Astrocyte of the spinal cord (primary cell): ENCODE measurements around the gene HS6ST3.

Experiments
- DNase-seq: peaks from one replicate; pipeline ENCODE4 v3.0.0; 2011; ENCODE audit warnings: low read depth, low spot score
- H3K4me3 ChIP-seq: 2 replicates; pipeline ENCODE4 v1.5.1; 2011; ENCODE audit warnings: low read depth, mild to moderate bottlenecking, low read length, moderate library complexity
- in situ Hi-C: cut with HindIII; loops from 2 replicates; pipeline ENCODE4 v1.10.0; 2017; ENCODE audit warnings: low sequenced_read_pairs
- TF ChIP-seq, protein P1 (sequence below): IDR thresholded peaks from 2 replicates; pipeline ENCODE4 v1.5.1; 2012; ENCODE audit warnings: low read depth, mild to moderate bottlenecking, low read length, inconsistent platforms

Gene HS6ST3

DNA sequence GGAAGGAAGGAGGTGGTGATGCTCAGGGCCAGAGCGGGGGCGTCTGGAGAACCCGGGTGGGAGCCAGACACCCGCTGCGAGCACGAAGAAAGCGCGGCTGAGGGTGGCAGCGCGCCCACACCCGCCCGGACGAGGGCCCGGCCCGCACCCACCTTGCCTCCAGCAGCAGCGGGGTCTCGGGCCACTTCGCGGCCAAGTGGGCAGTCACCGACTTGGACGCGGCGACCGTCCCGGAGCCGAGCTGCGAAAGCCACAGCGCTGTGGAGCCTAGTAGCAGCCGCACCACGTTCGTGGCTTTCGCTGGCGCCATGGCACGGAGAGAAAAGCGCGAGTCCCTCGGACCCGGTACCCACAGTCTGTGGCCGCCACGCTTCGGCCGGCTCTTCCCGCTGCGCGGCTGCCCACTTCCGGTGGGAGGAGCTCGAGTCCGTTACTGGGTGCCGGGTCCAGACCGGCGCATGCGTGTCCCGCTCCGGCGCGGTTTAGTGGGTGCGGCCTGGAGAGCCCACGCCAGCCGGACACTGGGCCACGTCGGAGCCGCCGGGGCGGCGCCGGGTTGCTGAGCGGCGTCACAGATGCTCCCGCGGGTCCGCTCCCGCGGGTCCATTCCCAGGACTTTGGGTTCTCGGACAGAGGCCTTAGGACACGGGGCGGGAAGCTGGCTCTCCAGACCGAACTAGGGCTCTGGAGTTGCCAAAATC is 36.8 kb upstream of the HS6ST3 start, which contains the start of gene UGGT2:
TSS of gene UGGT2 (minus strand) at position 399 of the 701 bp plus-strand sequence. CDS start at position 310, 89 bp downstream.
- peak; percentile 94 for DNase-seq
- H3K4me3 ChIP-seq = peak within 1 kb of the TSS; percentile 94
- TF ChIP-seq, protein P1, sequence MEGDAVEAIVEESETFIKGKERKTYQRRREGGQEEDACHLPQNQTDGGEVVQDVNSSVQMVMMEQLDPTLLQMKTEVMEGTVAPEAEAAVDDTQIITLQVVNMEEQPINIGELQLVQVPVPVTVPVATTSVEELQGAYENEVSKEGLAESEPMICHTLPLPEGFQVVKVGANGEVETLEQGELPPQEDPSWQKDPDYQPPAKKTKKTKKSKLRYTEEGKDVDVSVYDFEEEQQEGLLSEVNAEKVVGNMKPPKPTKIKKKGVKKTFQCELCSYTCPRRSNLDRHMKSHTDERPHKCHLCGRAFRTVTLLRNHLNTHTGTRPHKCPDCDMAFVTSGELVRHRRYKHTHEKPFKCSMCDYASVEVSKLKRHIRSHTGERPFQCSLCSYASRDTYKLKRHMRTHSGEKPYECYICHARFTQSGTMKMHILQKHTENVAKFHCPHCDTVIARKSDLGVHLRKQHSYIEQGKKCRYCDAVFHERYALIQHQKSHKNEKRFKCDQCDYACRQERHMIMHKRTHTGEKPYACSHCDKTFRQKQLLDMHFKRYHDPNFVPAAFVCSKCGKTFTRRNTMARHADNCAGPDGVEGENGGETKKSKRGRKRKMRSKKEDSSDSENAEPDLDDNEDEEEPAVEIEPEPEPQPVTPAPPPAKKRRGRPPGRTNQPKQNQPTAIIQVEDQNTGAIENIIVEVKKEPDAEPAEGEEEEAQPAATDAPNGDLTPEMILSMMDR = no peak
- in situ Hi-C loops = no loop called here

DNA sequence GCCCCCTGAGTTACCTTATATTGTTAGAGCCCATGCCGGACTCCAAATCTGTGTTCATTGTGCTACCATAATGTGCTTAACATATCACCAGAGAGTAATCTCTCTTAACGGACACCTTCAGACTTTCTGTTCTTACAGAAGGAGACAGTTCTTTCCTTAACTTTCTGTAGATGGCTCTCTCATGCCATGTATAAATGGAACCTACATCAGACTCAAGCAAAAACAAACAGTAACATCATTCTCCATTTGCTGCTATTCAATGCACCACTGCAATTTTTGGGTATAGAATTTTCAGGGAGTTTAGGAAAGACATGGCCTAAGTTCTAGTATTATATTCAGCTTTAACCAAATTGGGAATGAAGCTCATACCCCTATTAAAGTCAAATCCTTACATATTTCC is 24.1 kb upstream of the HS6ST3 start:
- no peak overlapping the region for H3K4me3 ChIP-seq
- TF ChIP-seq, protein P1 = no peak
- DNase-seq = no peak
- in situ Hi-C loops = no loop called here

DNA sequence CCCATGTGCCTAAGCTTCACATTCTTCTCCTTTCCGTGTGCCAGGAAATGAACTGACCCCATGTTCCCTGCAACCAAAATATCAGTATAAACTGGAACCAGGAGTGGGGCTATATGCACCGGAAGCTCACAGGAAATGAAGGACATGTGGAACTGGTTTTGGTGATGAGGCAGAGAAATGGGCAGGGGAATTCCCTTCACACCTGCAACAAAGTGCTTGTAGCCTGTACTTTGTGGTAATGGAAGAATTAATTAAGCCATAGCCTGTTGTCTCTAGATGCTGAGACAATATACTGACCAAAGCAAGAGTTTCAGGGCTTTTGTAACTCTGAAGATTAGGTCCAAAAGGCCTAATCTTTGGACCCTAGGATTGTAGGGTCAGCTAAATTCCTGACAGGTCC is 21.2 kb upstream of the HS6ST3 start:
- DNase-seq = no peak
- in situ Hi-C loops = no loop called here
- no peak overlapping the region for H3K4me3 ChIP-seq
- TF ChIP-seq, protein P1 = no peak

DNA sequence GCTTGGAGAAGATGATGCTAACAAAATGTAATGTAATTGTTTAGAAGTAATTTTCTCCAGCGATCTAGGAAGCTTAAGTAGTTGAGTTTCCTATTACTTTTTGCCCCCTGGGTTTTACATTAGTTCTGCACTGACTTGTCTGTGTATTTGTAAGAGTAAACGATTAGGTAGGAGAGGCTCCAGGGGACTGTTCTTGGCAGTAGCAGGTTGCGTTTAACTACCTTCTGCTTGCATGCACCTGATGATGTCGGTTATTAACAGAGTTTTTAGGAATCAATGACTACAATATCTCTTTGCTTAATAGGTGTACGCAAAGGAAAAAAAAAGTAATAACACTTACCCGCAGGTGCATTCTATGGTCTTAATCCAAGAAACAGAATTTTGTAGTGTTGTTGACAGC is 18.4 kb upstream of the HS6ST3 start:
- H3K4me3 ChIP-seq = no peak overlapping the region
- in situ Hi-C loops = no loop called here
- no peak for DNase-seq
- TF ChIP-seq, protein P1 = no peak

DNA sequence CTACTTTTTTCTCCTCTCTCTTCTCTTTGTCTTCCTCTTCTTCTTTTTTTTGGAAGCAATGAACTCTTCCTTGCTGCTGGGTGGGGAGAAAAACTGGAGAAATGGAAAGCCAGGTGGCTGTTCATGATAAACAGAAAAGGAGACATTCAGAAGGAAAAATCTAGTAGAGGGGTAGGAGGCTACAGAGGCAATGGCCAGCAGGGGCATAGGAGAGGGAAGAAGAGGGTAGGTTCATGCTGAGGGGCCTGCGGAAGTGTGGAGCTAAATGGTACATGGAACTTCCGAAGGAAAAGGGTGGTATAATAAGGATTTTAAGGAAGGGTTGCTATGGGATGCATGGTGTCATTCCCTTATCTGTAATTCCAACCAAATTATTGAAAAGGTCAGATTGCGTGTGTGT is 17.5 kb upstream of the HS6ST3 start:
- H3K4me3 ChIP-seq = no peak overlapping the region

DNA sequence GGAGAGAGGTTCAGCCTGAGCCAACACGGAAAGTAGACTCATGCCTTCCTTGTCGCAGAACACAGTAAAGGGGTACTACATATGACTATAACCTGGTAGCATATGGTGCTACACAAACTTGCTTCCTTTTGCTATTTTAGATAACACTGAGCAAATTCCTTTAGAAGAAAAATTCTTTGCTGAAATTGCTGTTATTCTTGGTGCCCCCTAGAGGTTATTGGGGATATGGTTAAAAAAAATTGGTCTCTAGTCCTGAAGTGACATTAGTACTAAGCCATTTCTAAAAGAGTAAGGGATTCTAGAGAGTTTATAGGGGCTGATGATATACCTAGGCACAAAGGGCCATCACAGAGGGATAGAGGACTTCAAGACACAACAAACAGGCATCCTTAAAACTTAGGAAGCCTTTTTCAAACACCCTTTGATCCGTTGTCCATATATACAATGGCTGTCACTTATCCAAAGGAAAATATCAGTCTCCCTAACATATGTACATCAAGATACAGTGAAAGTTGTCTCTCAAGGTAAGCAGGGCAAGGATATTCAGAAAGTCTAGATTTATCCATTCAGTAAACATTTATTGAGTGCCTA is 13.9 kb upstream of the HS6ST3 start:
- peak; percentile 27 for DNase-seq
- TF ChIP-seq, protein P1 = peak; percentile 71
- H3K4me3 ChIP-seq = no peak overlapping the region
- in situ Hi-C loops = no loop called here

More for the DNA sequence above, 17.5 kb upstream of the HS6ST3 start:
- TF ChIP-seq, protein P1 = no peak
- no peak for DNase-seq
- in situ Hi-C loops = no loop called here
